Activated naive CD4-positive, alpha-beta T cell treated with anti-CD3 and anti-CD28 coated beads, Interleukin-2, amount 10 ng/mL, durations not matched to agents 7 days and 5 days (primary cell): ENCODE results near the gene VPS52.
A peak's percentile ranks its signal among the peaks of the same experiment; 100 is the strongest.
"Not testable (repeated sequence)": the region's sequence is repeated elsewhere in the genome, so short reads cannot be mapped to it uniquely, and the experiment has no call there.

Experiments used
- CTCF ChIA-PET: fragments of 350-600 bp; sonication (Branson Sonifier 250); formaldehyde crosslinking; loops from one replicate; lab custom pipeline; 2021; ENCODE audit warnings: antibody characterized with exemption; lab: Charles Lee
- DNase-seq: peaks from one replicate; pipeline ENCODE4 v3.0.0-alpha.2; 2020
- H3K27ac Mint-ChIP-seq: one replicate; pipeline ENCODE4 v1.8.0; 2021; ENCODE audit warnings: mild to moderate bottlenecking, moderate library complexity, mixed read lengths
- H3K27me3 Mint-ChIP-seq: one replicate; pipeline ENCODE4 v1.8.0; 2021; ENCODE audit warnings: mild to moderate bottlenecking, mixed read lengths
- H3K36me3 Mint-ChIP-seq: one replicate; pipeline ENCODE4 v1.8.0; 2021; ENCODE audit warnings: mixed read lengths
- H3K4me1 Mint-ChIP-seq: one replicate; pipeline ENCODE4 v1.8.0; 2021; ENCODE audit warnings: mixed read lengths
- H3K4me3 Mint-ChIP-seq: one replicate; pipeline ENCODE4 v1.8.0; 2021; ENCODE audit warnings: mild to moderate bottlenecking, moderate library complexity, mixed read lengths
- H3K9me3 Mint-ChIP-seq: one replicate; pipeline ENCODE4 v1.8.0; 2021; ENCODE audit warnings: mixed read lengths

VPS52 gene

DNA sequence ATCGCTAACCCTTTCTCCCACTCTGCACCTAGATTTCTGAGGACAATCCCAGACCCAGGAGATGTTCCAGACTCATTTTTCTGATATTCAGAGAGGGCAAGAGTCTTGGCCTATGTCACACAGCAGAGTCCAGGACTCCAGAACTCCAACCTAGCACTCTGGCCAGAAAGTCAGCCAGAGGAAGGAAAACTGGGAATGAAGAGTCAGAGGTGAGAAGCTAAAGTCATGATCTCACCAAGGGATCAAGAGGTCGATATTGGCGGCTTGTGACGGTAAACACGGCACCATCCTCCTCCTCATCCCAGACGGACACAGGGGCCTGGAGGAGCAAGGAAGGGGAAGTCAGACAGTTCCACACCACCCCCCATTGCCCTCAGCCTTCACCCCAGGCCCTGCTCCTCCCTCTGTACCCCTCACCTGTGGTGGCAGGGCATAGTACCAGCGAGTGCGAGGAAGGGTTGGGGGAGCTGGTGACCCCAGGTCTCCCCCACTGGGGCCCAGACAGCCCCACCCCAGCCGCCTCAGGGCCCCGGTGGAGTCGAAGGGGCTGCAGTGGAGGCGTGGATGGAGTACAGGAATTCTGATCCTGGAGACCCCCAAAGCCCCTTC is 25.2 kb upstream of the VPS52 start:
- DNase-seq: no peak
- peak overlapping the region; percentile 52 for H3K27ac Mint-ChIP-seq
- peaks cover 56% of the 10 kb centered on the region for H3K36me3 Mint-ChIP-seq
- peaks cover 11% of the 10 kb centered on the region for H3K27me3 Mint-ChIP-seq
- no peaks in the 10 kb centered on the region for H3K9me3 Mint-ChIP-seq
- CTCF ChIA-PET: no interaction called here
- peak overlapping the region; percentile 89 for H3K4me3 Mint-ChIP-seq
- H3K4me1 Mint-ChIP-seq: peaks cover 47% of the 10 kb centered on the region

- peak overlapping the region; percentile 19 for H3K4me3 Mint-ChIP-seq
- CTCF ChIA-PET: no interaction called here
- H3K4me1 Mint-ChIP-seq: peaks cover 43% of the 10 kb centered on the region
- peaks cover 53% of the 10 kb centered on the region for H3K36me3 Mint-ChIP-seq
- H3K27me3 Mint-ChIP-seq: peaks cover 11% of the 10 kb centered on the region
- no peak for DNase-seq
- H3K9me3 Mint-ChIP-seq: no peaks in the 10 kb centered on the region
- peak overlapping the region; percentile 77 for H3K27ac Mint-ChIP-seq
These were observed 24.1 kb upstream of the VPS52 start for GRCh38 chr6:33295621-33296369.

DNA sequence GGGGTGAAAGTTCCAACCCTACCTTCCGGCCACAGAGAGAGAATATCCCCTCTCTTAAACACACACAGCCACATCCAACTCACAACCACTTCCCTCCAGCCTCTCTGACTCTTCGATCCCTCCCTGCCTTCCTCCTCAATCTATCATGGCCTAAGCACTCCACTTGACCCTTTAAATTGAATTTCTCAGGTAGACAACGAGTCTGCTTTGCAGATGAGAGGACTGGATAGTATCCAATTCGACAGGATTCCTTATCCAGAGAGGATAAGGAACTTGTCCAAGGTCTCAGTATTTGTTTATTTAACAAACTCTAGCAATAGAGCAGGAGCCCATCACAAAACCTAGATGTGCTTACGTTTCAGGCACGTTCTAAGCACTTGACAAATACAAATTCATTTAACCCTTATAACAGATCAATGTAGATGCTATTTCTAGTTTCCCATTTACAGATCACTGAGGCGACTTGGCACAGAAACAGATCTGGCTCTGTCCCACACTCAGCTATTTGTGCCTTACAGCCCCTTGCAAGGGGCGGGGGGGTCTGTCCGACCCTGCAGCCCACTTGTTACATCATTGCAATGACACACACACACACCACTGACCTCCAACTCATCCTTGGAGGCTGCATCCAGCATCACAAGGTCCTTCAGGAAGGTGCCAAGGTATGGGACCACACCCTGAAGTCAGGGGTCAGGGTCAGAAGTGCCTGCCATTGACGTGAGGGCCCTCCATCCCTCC is 22.6 kb upstream of the VPS52 start:
- no peaks in the 10 kb centered on the region for H3K9me3 Mint-ChIP-seq
- peaks cover 8% of the 10 kb centered on the region for H3K27me3 Mint-ChIP-seq
- no peak for DNase-seq
- H3K4me3 Mint-ChIP-seq: no peak overlapping the region
- CTCF ChIA-PET: no interaction called here
- H3K36me3 Mint-ChIP-seq: peaks cover 45% of the 10 kb centered on the region
- H3K4me1 Mint-ChIP-seq: peaks cover 44% of the 10 kb centered on the region
- no peak overlapping the region for H3K27ac Mint-ChIP-seq

DNA sequence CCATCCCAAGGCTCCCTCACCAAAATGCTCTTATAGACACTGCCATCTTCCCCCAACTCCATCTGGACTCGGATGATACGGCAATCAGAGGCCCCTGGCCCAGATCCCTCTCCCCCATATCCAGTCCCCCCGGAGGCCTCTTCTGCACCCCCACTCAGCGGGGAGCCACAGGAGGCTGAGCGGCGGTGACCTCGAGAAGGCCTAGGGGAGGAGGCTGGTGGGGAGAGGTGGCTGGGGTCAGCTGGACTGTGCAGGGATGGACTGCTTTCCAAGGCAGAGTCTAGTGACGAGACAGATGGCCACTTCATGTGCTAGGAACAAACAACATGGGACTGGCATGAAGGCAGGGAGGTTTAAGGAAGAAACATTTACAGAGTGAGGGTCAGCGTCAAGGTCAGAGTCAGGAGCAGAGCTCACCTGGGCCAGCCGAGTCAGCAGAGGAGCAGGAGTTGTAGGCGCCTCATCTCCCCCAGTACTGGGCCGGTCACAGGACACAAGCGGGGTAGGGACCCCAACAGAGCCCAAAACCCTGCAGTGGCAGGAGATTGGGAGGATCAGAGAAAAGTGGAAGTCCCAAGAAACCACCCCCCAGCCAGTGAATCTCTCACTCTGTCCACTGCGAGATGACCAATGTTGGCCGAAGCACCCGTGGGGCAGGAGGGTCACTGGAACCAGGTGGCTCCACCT is 21.5 kb upstream of the VPS52 start:
- Mint-ChIP-seq H3K4me3 (no peak overlapping the region), H3K27me3 (peaks cover 3% of the 10 kb centered on the region), H3K9me3 (no peaks in the 10 kb centered on the region), H3K27ac (no peak overlapping the region), H3K36me3 (peaks cover 46% of the 10 kb centered on the region), H3K4me1 (peaks cover 49% of the 10 kb centered on the region)
- DNase-seq: no peak
- CTCF ChIA-PET: no interaction called here

DNA sequence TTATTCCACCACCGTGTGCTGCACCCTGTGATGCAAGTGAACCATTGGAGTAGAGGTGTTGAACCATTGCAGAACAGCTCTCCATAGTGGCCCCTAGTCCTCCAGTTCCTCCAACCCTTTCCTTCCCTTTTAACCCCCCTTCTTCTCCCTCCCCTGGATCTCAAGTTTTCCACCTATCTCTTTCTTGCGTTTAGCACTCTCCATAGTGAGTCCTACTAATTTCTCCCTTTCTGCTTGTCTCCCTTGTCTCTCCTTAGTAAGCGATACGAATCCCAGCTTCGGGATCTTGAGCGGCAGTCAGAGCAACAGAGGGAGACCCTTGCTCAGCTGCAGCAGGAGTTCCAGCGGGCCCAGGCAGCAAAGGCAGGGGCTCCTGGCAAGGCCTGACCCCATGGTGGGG is 18.8 kb upstream of the VPS52 start:
- Mint-ChIP-seq H3K4me3 (peak overlapping the region; percentile 88), H3K27me3 (no peaks in the 10 kb centered on the region), H3K36me3 (peaks cover 50% of the 10 kb centered on the region), H3K9me3 (no peaks in the 10 kb centered on the region), H3K4me1 (peaks cover 45% of the 10 kb centered on the region), H3K27ac (peak overlapping the region; percentile 12)
- DNase-seq: no peak
- CTCF ChIA-PET: interaction anchor here (0.9 to 1.2 kb wide), 2 partner anchors 12 to 40 kb away, joined by 3 to 4 read pairs; no protein-coding TSS in a partner anchor

- Mint-ChIP-seq H3K9me3 (no peaks in the 10 kb centered on the region), H3K4me3 (peak overlapping the region; percentile 88), H3K4me1 (peaks cover 45% of the 10 kb centered on the region), H3K27ac (peak overlapping the region; percentile 80), H3K27me3 (no peaks in the 10 kb centered on the region), H3K36me3 (peaks cover 48% of the 10 kb centered on the region)
- CTCF ChIA-PET: interaction anchor here (0.7 to 2.2 kb wide), 5 partner anchors 10 to 41 kb away, joined by 3 to 7 read pairs (median 4); no protein-coding TSS in a partner anchor
- DNase-seq: no peak
These were observed 18.2 kb upstream of the VPS52 start for GRCh38 chr6:33289784-33290315.

GRCh38 chr6:33288921-33289783 is 17.5 kb upstream of the VPS52 start, which contains the start of the genes PFDN6 and WDR46:
Gene PFDN6 (plus strand): TSS chr6:33289601. CDS start chr6:33289857, 256 bp downstream.
Gene WDR46 (minus strand): TSS chr6:33289239. CDS start chr6:33289170, 69 bp downstream.
- Mint-ChIP-seq H3K4me1 (peaks cover 43% of the 10 kb centered on the region), H3K9me3 (no peaks in the 10 kb centered on the region), H3K4me3 (peak within 1 kb of the TSS; percentile 88), H3K27me3 (no peaks in the 10 kb centered on the region), H3K36me3 (peaks cover 41% of the 10 kb centered on the region), H3K27ac (peak within 1 kb of the TSS; percentile 80)
- CTCF ChIA-PET: interaction anchor here (0.7 to 2.2 kb wide), 4 partner anchors 10 to 40 kb away, joined by 3 to 7 read pairs (median 6); no protein-coding TSS in a partner anchor
- peak; percentile 91 for DNase-seq

GRCh38 chr6:33288141-33288920 is 16.7 kb upstream of the VPS52 start:
- no peaks in the 10 kb centered on the region for H3K9me3 Mint-ChIP-seq
- peaks cover 43% of the 10 kb centered on the region for H3K4me1 Mint-ChIP-seq
- peaks cover 39% of the 10 kb centered on the region for H3K36me3 Mint-ChIP-seq

GRCh38 chr6:33286946-33287914 is 15.6 kb upstream of the VPS52 start:
- H3K36me3 Mint-ChIP-seq: peaks cover 39% of the 10 kb centered on the region
- CTCF ChIA-PET: no interaction called here

More at GRCh38 chr6:33288141-33288920, 16.7 kb upstream of the VPS52 start:
- Mint-ChIP-seq H3K27me3 (no peaks in the 10 kb centered on the region), H3K27ac (peak overlapping the region; percentile 5), H3K4me3 (peak overlapping the region; percentile 88)
- CTCF ChIA-PET: interaction anchor here (1.3 to 2.2 kb wide), 3 partner anchors 10 to 40 kb away, joined by 3 to 7 read pairs (median 4); no protein-coding TSS in a partner anchor
- no peak for DNase-seq

DNA sequence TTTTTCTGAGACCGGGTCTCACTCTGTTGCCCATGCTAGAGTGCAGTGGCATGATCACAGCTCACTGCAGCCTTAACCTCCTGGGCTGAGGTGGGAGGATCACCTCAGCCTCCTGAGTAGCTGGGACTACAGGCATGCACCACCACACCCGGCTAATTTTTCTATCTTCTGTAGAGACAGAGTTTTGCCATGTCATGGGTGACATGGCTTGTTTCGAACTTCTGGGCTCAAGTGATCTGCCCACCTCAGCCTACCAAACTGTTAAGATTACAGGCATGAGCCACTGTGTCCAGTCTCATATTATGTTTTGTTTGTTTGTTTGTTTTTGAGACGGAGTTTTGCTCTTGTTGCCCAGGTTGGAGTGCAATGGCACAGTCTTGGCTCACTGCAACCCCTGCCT is 13.5 kb upstream of the VPS52 start:
- Mint-ChIP-seq H3K36me3 (peaks cover 40% of the 10 kb centered on the region), H3K4me1 (peaks cover 42% of the 10 kb centered on the region)
- H3K4me3 Mint-ChIP-seq, H3K27ac Mint-ChIP-seq, H3K27me3 Mint-ChIP-seq, DNase-seq, CTCF ChIA-PET, H3K9me3 Mint-ChIP-seq: not testable (repeated sequence)

More at GRCh38 chr6:33286946-33287914, 15.6 kb upstream of the VPS52 start:
- H3K4me3 Mint-ChIP-seq: peak overlapping the region; percentile 88
- DNase-seq: no peak
- no peaks in the 10 kb centered on the region for H3K9me3 Mint-ChIP-seq
- H3K27me3 Mint-ChIP-seq: no peaks in the 10 kb centered on the region
- no peak overlapping the region for H3K27ac Mint-ChIP-seq
- peaks cover 43% of the 10 kb centered on the region for H3K4me1 Mint-ChIP-seq

- CTCF ChIA-PET: no interaction called here
- H3K36me3 Mint-ChIP-seq: peaks cover 46% of the 10 kb centered on the region
- H3K27me3 Mint-ChIP-seq: peaks cover 4% of the 10 kb centered on the region
- no peak overlapping the region for H3K4me3 Mint-ChIP-seq
- H3K9me3 Mint-ChIP-seq: no peaks in the 10 kb centered on the region
- peak; percentile 13 for DNase-seq
- H3K27ac Mint-ChIP-seq: peak overlapping the region; percentile 37
- peaks cover 46% of the 10 kb centered on the region for H3K4me1 Mint-ChIP-seq
These were observed 8.9 kb upstream of the VPS52 start for GRCh38 chr6:33280539-33280938.
